ENCODE data around the gene PIK3C2B. TPM values are rescaled to one million over a fixed set of nuclear protein-coding genes. Genes with fewer than 3 reads are reported as not detected.

Gene PIK3C2B
- total and polyA plus RNA-seq, 2 donors (not counting 3 experiments of a cell fraction or from before 2014, with no cell fraction given) = 33.7 to 49.0 TPM

GRCh38 chr1:204514828-204515227, 20.2 kb upstream of the PIK3C2B start:
- Histone ChIP-seq H3K4me3 (replicated peaks in 1 of 3; ENCODE audit: insufficient read depth in 1 of 3, low read depth in 1 of 3, low read length in 3 of 3) (no peak overlapping the region), H4K20me1 (replicated peaks; ENCODE audit: control insufficient read depth, extremely low read depth, insufficient read depth, low read length) (no peaks in the 10 kb centered on the region), H3K9me3 (replicated peaks; ENCODE audit: control insufficient read depth, insufficient read depth, low read length) (no peaks in the 10 kb centered on the region), H3K36me3 (ENCODE audit: control insufficient read depth in 2 of 2, extremely low read depth in 1 of 2, insufficient read depth in 2 of 2, low read length in 2 of 2) (no peaks in the 10 kb centered on the region), H3K79me2 (ENCODE audit: control insufficient read depth, insufficient read depth, low read length) (peaks cover 35% of the 10 kb centered on the region), H3K27ac (ENCODE audit: insufficient read depth, low read depth, low read length) (no peak overlapping the region), H3K9me1 (replicated peaks; ENCODE audit: control insufficient read depth, extremely low read depth, insufficient read depth, low read length) (no peaks in the 10 kb centered on the region), H3K27me3 (ENCODE audit: control insufficient read depth in 2 of 2, insufficient read depth in 2 of 2, low read length in 2 of 2) (no peaks in the 10 kb centered on the region), H3K4me2 (ENCODE audit: insufficient read depth, low read length) (no peak overlapping the region), H2AFZ (ENCODE audit: low read depth, low read length) (no peak overlapping the region), H3K9ac (replicated peaks; ENCODE audit: extremely low read depth, insufficient read depth, low read length) (no peak overlapping the region), H3K4me1 (ENCODE audit: control insufficient read depth, extremely low read depth, insufficient read depth, low read length) (peaks cover 8% of the 10 kb centered on the region)
- DNase-seq (ENCODE audit: low read depth, low spot score) = no peak
- dilution Hi-C loops (cut with MboI; ENCODE audit: extremely low pct_ligation_motif_present, low sequenced_read_pairs) = no loop called here
- BruUV-seq (replicated peaks) = no TSS peak
- POLR2A ChIA-PET = interaction anchor here (0.6 to 0.7 kb wide), 2 partner anchors 83 to 320 kb away, joined by 4 to 5 read pairs; no protein-coding TSS in a partner anchor
- FAIRE-seq = no peak
- intact Hi-C loops (cut with micrococcal nuclease) = no loop called here
- CTCF ChIA-PET = interaction anchor here (1.2 to 1.9 kb wide), 2 partner anchors 11 to 51 kb away, joined by 4 to 7 read pairs; no protein-coding TSS in a partner anchor
- TF ChIP-seq POLR2AphosphoS5 (IDR thresholded peaks at IDR 0.05; ENCODE audit: insufficient read depth, low read depth, low read length) (no peak), FOS (IDR thresholded peaks at IDR 0.05; ENCODE audit: borderline replicate concordance, insufficient read depth, low read length) (no peak)
- TF ChIP-seq, protein P1, sequence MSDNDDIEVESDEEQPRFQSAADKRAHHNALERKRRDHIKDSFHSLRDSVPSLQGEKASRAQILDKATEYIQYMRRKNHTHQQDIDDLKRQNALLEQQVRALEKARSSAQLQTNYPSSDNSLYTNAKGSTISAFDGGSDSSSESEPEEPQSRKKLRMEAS (IDR thresholded peaks at IDR 0.05; ENCODE audit: insufficient read depth, insufficient read length) = no peak

GRCh38 chr1:204513117-204513716, 18.6 kb upstream of the PIK3C2B start:
- H3K36me3 ChIP-seq (ENCODE audit: control insufficient read depth in 2 of 2, extremely low read depth in 1 of 2, insufficient read depth in 2 of 2, low read length in 2 of 2) = no peaks in the 10 kb centered on the region
- no peak overlapping the region for H3K4me2 ChIP-seq (ENCODE audit: insufficient read depth, low read length)
- no peaks in the 10 kb centered on the region for H3K27me3 ChIP-seq (ENCODE audit: control insufficient read depth in 2 of 2, insufficient read depth in 2 of 2, low read length in 2 of 2)
- POLR2A ChIA-PET = no interaction called here
- no peak overlapping the region for H3K9ac ChIP-seq (replicated peaks; ENCODE audit: extremely low read depth, insufficient read depth, low read length)
- intact Hi-C loops (cut with micrococcal nuclease) = no loop called here
- peaks cover 8% of the 10 kb centered on the region for H3K4me1 ChIP-seq (ENCODE audit: control insufficient read depth, extremely low read depth, insufficient read depth, low read length)
- no peaks in the 10 kb centered on the region for H3K9me1 ChIP-seq (replicated peaks; ENCODE audit: control insufficient read depth, extremely low read depth, insufficient read depth, low read length)
- H4K20me1 ChIP-seq (replicated peaks; ENCODE audit: control insufficient read depth, extremely low read depth, insufficient read depth, low read length) = no peaks in the 10 kb centered on the region
- peaks cover 19% of the 10 kb centered on the region for H3K79me2 ChIP-seq (ENCODE audit: control insufficient read depth, insufficient read depth, low read length)
- CTCF ChIA-PET = interaction anchor here (0.6 kb wide), 1 partner anchor 630 kb away, joined by 3 read pairs; no protein-coding TSS in a partner anchor
- TF ChIP-seq GATA2 (IDR thresholded peaks at IDR 0.05; ENCODE audit: insufficient read depth, insufficient read length, low read depth, low read length) (no peak), EZH2 (IDR thresholded peaks at IDR 0.05; ENCODE audit: borderline replicate concordance, low read depth, low read length, severe bottlenecking) (no peak), MYC (IDR thresholded peaks at IDR 0.05; ENCODE audit: low read depth, low read length) (no peak), POLR2AphosphoS5 (IDR thresholded peaks at IDR 0.05; ENCODE audit: insufficient read depth, low read depth, low read length) (no peak), JUN (IDR thresholded peaks at IDR 0.05; ENCODE audit: borderline replicate concordance, insufficient read depth, insufficient read length, low read depth) (no peak), POLR2A (IDR thresholded peaks at IDR 0.05; ENCODE audit: low read depth, low read length) (no peak), FOS (IDR thresholded peaks at IDR 0.05; ENCODE audit: borderline replicate concordance, insufficient read depth, low read length) (no peak), CTCF (IDR thresholded peaks at IDR 0.05; ENCODE audit: extremely low read depth in 1 of 2, insufficient read depth in 1 of 2, low read depth in 1 of 2, low read length in 2 of 2) (no peak)
- TF ChIP-seq, protein P1 (IDR thresholded peaks at IDR 0.05; ENCODE audit: insufficient read depth, insufficient read length) = no peak
- no peak overlapping the region for H3K4me3 ChIP-seq (replicated peaks in 1 of 3; ENCODE audit: insufficient read depth in 1 of 3, low read depth in 1 of 3, low read length in 3 of 3)
- FAIRE-seq (no peak), DNase-seq (ENCODE audit: low read depth, low spot score) (no peak)
- H3K27ac ChIP-seq (ENCODE audit: insufficient read depth, low read depth, low read length) = no peak overlapping the region
- H2AFZ ChIP-seq (ENCODE audit: low read depth, low read length) = no peak overlapping the region
- no TSS peak for BruUV-seq (replicated peaks)
- no peaks in the 10 kb centered on the region for H3K9me3 ChIP-seq (replicated peaks; ENCODE audit: control insufficient read depth, insufficient read depth, low read length)
- dilution Hi-C loops (cut with MboI; ENCODE audit: extremely low pct_ligation_motif_present, low sequenced_read_pairs) = no loop called here

Data from endothelial cell of umbilical vein (primary cell).